ENCODE measurements around the gene TIMM8A.
A peak's percentile ranks its signal among the peaks of the same experiment; 100 is the strongest.

TIMM8A gene

GRCh38 chrX:101348452-101349192, at the start of gene TIMM8A:
Gene TIMM8A (minus strand): TSS chrX:101348742. CDS start chrX:101348664, 78 bp downstream.
- DNase-seq = peak; percentile 63

- DNase-seq = no peak
Measured at GRCh38 chrX:101397779-101398178, 49.2 kb upstream of the TIMM8A start.

- no peak for DNase-seq
Measured at GRCh38 chrX:101395789-101396188, 47.2 kb upstream of the TIMM8A start.

GRCh38 chrX:101394372-101394771, 45.8 kb upstream of the TIMM8A start:
- DNase-seq = no peak

- DNase-seq = no peak
Measured at GRCh38 chrX:101393530-101394305, 45.2 kb upstream of the TIMM8A start.

GRCh38 chrX:101391831-101392230, 43.3 kb upstream of the TIMM8A start:
- no peak for DNase-seq

- DNase-seq = peak; percentile 63
Measured at GRCh38 chrX:101390664-101391525, 42.4 kb upstream of the TIMM8A start, which contains the start of gene RPL36A. Gene RPL36A (plus strand): TSS chrX:101391011. CDS start chrX:101391044, 33 bp downstream.

- DNase-seq = no peak
Measured at GRCh38 chrX:101388604-101389003, 40.1 kb upstream of the TIMM8A start.

GRCh38 chrX:101386542-101386885, 38.0 kb upstream of the TIMM8A start:
- DNase-seq = no peak

GRCh38 chrX:101385795-101386541, 37.4 kb upstream of the TIMM8A start, which contains the start of gene BTK:
Gene BTK (minus strand): TSS chrX:101386191. CDS start chrX:101375284, 10,907 bp downstream.
- DNase-seq = no peak

- no peak for DNase-seq
Measured at GRCh38 chrX:101385026-101385684, 36.6 kb upstream of the TIMM8A start.

GRCh38 chrX:101383679-101384205, 35.2 kb upstream of the TIMM8A start:
- DNase-seq = no peak

GRCh38 chrX:101377547-101377946, 29.0 kb upstream of the TIMM8A start:
- DNase-seq = no peak

- no peak for DNase-seq
Measured at GRCh38 chrX:101370888-101371504, 22.5 kb upstream of the TIMM8A start.

GRCh38 chrX:101369687-101370086, 21.1 kb upstream of the TIMM8A start:
- DNase-seq = no peak

- DNase-seq = no peak
Measured at GRCh38 chrX:101368800-101369199, 20.3 kb upstream of the TIMM8A start.

GRCh38 chrX:101365301-101365795, 16.8 kb upstream of the TIMM8A start:
- DNase-seq = no peak

- no peak for DNase-seq
Measured at GRCh38 chrX:101362757-101363156, 14.2 kb upstream of the TIMM8A start.

- no peak for DNase-seq
Measured at GRCh38 chrX:101362116-101362515, 13.6 kb upstream of the TIMM8A start.

GRCh38 chrX:101360390-101360789, 11.8 kb upstream of the TIMM8A start:
- no peak for DNase-seq

- DNase-seq = no peak
Measured at GRCh38 chrX:101359966-101360365, 11.4 kb upstream of the TIMM8A start.

All from activated T-cell treated with anti-CD3 and anti-CD28 coated beads for 4 hours (primary cell).